ENCODE measurements around the gene C6orf62. TPM values are rescaled to one million over a fixed set of nuclear protein-coding genes. Genes with fewer than 3 reads are reported as not detected.

C6orf62 gene
- polyA plus RNA-seq, 1 of the 3 experiments (the other 2 are of a cell fraction): 36.0 TPM

GRCh38 chr6:24696097-24696496 lies 22.9 kb downstream of the C6orf62 start:
- Histone ChIP-seq H3K27me3 (ENCODE audit: insufficient read depth) (no peaks in the 10 kb centered on the region), H3K9me3 (no peaks in the 10 kb centered on the region), H3K9ac (no peak overlapping the region), H3K36me3 (replicated peaks in 1 of 2; ENCODE audit: control insufficient read depth in 1 of 2, insufficient read depth in 2 of 2, low read length in 1 of 2) (peaks cover 0 to 4% of the 10 kb centered on the region in 2 experiments), H2AFZ (ENCODE audit: low read depth) (no peak overlapping the region), H3K79me2 (ENCODE audit: insufficient read depth) (no peaks in the 10 kb centered on the region), H3K4me3 (ENCODE audit: low read depth in 2 of 2, low read length in 1 of 2) (no peak overlapping the region), H3F3A (replicated peaks; ENCODE audit: insufficient read depth) (peaks cover 9% of the 10 kb centered on the region), H3K9me2 (no peaks in the 10 kb centered on the region), H3K4me2 (no peak overlapping the region), H4K20me1 (ENCODE audit: insufficient read depth) (no peaks in the 10 kb centered on the region), H3K4me1 (ENCODE audit: control insufficient read depth in 1 of 2, insufficient read depth in 2 of 2, low read depth in 1 of 2, low read length in 1 of 2) (no peaks in the 10 kb centered on the region), H3K27ac (ENCODE audit: low read depth in 2 of 2, low read length in 1 of 2) (no peak overlapping the region)
- TF ChIP-seq CTCF (IDR thresholded peaks at IDR 0.05) (no peak), GATA2 (CRISPR knock-in tag; IDR thresholded peaks at IDR 0.05) (no peak), NRF1 (IDR thresholded peaks at IDR 0.05; ENCODE audit: low read depth, low read length) (no peak), NFIC (IDR thresholded peaks at IDR 0.05; ENCODE audit: borderline replicate concordance) (no peak), RAD21 (IDR thresholded peaks at IDR 0.05; ENCODE audit: low read length) (no peak), YY1 (IDR thresholded peaks at IDR 0.05; ENCODE audit: low read depth) (no peak), TEAD4 (IDR thresholded peaks at IDR 0.05; ENCODE audit: borderline replicate concordance, insufficient read depth) (no peak), ELF1 (IDR thresholded peaks at IDR 0.05) (no peak), CHD2 (IDR thresholded peaks at IDR 0.05; ENCODE audit: low read length, partially characterized antibody) (no peak), SIN3A (IDR thresholded peaks at IDR 0.05; ENCODE audit: borderline replicate concordance, low read depth, low read length) (no peak), FOXM1 (IDR thresholded peaks at IDR 0.05; ENCODE audit: low read depth) (no peak), RCOR1 (IDR thresholded peaks at IDR 0.05; ENCODE audit: low read length) (no peak), TAF1 (IDR thresholded peaks at IDR 0.05; ENCODE audit: borderline replicate concordance, low read depth, low read length) (no peak)
- TF ChIP-seq, protein P1, sequence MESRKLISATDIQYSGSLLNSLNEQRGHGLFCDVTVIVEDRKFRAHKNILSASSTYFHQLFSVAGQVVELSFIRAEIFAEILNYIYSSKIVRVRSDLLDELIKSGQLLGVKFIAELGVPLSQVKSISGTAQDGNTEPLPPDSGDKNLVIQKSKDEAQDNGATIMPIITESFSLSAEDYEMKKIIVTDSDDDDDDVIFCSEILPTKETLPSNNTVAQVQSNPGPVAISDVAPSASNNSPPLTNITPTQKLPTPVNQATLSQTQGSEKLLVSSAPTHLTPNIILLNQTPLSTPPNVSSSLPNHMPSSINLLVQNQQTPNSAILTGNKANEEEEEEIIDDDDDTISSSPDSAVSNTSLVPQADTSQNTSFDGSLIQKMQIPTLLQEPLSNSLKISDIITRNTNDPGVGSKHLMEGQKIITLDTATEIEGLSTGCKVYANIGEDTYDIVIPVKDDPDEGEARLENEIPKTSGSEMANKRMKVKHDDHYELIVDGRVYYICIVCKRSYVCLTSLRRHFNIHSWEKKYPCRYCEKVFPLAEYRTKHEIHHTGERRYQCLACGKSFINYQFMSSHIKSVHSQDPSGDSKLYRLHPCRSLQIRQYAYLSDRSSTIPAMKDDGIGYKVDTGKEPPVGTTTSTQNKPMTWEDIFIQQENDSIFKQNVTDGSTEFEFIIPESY (IDR thresholded peaks at IDR 0.05; ENCODE audit: borderline replicate concordance, low read depth): no peak
- TF ChIP-seq, protein P2, sequence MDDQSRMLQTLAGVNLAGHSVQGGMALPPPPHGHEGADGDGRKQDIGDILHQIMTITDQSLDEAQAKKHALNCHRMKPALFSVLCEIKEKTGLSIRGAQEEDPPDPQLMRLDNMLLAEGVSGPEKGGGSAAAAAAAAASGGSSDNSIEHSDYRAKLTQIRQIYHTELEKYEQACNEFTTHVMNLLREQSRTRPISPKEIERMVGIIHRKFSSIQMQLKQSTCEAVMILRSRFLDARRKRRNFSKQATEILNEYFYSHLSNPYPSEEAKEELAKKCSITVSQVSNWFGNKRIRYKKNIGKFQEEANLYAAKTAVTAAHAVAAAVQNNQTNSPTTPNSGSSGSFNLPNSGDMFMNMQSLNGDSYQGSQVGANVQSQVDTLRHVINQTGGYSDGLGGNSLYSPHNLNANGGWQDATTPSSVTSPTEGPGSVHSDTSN (IDR thresholded peaks at IDR 0.05): no peak
- WGBS (ENCODE audit: low lambda C conversion rate): 97% methylated on average over 2 of the region's 2 CpGs
- no peak for DNase-seq
- POLR2A ChIA-PET: no interaction called here
- CTCF ChIA-PET: interaction anchor here (0.6 to 5.4 kb wide), 9 partner anchors 8 to 201 kb away, joined by 3 to 65 read pairs (median 4); partner anchors contain the start of gene ALDH5A1
